SKM-1 (cell line): ENCODE data around the gene CLCN3.
"Not testable (repeated sequence)": the region's sequence is repeated elsewhere in the genome, so short reads cannot be mapped to it uniquely, and the experiment has no call there.

Source experiments
- DNase-seq: peaks from one replicate; lab custom pipeline; 2025; ENCODE audit not compliant: unreplicated experiment; lab: John Stamatoyannopoulos, UW

Gene CLCN3

DNA sequence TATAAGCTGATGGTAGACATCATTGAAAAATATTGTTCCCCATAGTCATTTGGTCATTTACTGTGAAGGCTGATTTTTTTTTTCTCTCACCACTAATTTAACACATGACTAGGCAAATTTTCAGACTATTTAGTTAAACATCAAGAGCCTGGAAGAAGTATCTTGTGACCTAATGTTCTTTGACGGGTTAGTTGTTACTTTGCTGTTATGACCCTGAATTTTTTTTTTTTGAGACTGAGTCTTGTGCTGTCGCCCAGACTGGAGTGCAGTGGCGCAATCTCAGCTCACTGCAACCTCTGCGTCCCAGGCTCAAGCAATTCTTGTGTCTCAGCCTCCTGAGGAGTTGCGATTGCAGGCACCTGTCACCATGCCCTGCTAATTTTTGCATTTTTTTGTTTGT is 70.4 kb downstream of the CLCN3 start:
- DNase-seq, result no peak

DNA sequence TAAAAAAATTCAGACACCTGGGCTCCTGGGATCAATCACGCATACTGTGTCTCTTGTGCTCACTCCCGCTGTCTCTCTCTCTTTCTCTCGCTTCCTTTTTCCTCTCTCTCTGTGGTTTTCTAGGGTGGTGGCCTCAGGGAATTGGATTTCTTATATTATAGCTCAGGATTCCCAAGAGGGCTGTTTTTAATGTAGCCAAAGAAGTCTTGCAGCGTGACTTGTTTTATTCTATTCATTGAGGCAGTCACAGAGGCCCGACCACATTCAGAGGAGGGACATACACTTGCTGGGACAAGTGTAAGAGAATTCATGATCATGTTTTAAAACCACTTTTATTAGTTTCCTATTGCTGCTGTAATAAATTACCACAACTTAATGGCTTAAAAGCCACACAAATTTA is 78.0 kb downstream of the CLCN3 start:
- no peak for DNase-seq

DNA sequence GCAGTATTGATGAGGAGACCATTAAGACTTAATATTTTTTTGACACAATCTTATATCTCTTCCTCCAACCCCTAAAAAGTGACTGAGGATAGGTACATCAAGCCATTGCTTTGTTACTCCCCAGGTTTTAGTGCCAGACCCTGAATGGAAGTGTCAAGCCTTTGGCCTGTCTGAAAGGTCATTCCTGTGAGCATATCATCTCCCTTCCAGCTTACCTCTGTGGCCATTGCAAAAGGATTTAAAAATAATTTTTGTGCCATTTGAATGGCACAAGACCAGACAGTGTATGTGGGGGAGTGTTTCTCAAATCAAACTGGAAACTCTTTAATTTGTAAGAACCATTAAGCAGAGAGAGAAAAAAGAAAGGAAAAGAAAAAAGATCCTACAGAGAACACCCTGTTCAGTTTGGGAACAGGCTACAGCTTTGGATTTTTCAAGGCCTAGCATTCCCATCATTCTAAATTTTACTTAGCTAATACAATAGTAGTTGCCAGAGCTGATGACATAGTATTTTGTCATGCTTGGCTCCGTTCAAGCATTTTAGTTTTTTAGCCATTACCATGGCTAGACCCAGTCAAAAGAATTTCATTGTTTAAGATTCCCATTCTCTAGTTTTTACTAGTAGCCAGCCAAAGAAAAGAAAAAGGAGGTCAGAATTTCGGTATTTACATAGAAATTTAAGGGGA is 87.7 kb downstream of the CLCN3 start:
- DNase-seq, result no peak

- no peak for DNase-seq
Observed at GRCh38 chr4:169715826-169716225, 95.4 kb downstream of the CLCN3 start.

DNA sequence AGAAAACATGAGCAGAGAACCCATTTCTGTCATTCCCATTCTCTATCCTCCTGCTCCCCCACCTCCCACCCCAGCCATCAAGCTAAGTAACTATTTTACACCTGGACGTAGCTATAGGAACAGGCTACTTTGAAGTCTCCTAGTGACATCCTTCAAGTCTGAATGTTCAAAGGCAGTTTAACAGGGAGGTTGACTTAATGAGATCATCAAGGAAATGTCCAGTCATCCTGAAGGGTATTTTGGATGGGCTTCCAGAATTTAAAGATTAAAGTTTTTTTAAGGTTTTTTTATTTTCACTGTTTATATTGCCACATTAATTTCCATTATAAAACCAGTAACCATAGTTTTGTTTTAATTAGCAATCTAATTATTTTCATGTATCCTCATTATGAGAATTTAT is 96.3 kb downstream of the CLCN3 start:
- DNase-seq, result no peak

DNA sequence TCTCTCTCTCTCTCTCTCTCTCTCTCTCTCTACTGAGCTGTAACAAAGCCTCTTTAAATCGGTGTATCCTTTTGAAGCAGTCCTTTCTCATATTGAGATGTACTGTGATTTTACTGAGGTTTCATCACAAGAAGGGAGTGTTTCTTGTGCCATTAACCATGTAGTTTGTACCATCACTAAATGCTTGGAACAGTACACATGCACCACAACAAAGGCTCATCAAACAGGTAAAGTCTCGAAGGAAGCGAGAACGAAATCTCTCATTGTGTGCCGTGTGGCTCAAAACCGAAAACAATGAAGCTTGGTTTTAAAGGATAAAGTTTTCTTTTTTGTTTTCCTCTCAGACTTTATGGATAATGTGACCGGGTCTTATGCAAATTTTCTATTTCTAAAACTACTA is 100.2 kb downstream of the CLCN3 start:
- DNase-seq, result no peak

DNA sequence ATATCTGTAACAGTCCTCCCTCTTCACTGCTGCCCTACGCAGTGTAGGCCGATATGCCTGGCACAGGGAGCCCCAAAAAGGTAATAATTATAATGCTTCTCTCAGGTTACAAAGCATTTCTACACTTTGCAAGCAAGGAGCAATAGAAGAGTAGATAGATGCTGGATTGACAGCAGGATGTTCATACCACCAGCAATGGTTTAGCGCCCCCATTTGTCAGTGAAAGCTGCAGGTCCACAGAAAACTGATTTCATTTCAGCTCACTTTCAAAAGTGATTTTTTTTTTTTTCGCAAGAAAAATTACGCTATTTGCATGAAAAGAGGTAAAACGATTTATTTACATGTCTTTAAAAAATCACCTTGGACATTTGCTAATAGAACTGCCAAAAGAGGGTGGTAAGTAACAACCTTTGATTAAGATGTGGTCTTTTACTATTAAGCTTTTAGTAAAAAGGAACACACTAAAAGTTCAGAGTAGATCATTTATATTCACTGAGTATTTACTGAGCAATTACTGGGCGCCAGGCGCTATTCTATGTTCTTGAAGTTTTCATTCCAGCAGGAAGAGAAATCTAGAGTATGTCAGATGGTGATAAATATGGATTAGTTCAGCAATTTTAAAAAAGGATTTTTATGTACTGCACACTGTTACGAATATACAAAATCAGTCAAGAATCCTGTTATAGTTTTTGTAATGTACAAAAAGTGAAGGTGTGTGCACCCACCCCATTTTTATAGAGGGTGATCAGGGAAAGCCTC is 103.0 kb downstream of the CLCN3 start:
- no peak for DNase-seq

DNA sequence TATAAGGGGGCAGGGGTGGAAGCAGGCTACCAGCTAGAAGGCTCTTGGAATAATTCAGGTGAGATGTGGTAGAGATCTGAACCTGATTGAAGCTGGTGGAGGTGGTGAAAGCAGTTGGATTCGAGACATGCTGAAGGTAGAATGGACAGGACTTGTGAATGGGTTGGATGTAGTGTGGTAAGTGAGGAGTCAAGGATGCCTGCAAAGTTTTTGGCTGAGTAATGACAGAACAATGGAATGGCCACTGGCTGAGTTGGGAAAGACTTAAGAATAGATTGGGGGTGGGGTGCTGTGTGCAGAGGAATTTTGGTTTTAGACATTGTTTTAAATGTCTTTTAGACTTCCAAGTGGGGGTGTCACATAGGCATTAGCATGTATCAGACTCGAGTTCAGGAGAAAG is 103.9 kb downstream of the CLCN3 start:
- DNase-seq, result no peak

DNA sequence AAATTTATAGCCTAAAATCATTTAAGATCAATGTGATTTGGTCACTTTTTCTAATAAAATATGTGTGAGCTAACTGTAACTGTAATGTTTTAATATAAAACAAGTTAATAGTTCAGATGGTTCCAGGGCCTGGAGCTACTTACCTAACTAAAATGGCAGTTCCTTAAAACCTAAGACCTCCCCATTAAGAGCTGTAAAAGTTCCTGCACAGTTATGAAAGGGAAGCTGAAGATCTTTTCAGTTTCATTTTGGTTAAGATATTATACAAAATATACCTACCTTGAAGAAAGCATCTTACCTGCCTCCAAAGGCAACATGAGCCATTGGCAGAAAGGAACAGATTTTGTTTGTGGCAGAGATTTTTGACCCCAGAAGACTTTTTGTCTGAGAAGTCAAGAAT is 107.2 kb downstream of the CLCN3 start:
- DNase-seq, result no peak

DNA sequence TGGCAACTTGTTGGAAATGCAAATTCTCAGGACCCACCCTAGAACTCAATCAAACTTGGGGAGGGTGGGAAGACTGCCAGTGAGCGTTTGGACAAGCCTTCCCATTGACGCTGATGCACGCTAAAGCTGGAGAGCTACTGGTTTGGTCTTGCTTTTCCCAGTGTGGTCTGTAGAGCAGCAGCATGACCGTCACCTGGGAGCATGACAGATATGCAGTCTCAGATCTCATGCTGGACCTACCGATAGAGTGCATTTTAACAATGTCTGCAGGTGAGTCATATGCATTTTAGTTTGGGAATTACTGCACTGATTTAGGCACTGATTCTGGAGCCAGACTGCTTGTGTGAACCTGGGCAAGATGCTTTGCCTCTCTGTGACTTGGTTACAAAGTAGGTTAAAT is 110.2 kb downstream of the CLCN3 start:
- no peak for DNase-seq

GRCh38 chr4:169738604-169739003 is 118.2 kb downstream of the CLCN3 start:
- not testable (repeated sequence) for DNase-seq

DNA sequence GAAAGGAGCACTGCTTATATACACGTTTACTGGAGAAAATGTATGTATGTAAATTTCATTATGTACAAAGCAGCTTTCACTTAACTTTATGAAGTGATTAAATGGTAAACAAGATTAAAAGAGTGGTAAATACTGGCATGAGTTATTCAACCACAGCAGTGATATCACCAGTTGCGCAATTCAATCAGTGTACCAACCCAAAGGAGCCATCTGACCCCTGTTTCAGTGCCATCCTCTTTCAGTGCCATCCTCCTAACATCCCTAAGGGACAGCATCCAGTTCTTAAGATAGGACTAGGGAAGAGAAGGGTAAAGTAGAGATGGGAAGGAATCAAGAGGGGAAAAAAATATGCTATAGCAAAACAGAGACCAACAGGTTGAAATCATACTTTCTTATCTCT is 121.2 kb downstream of the CLCN3 start:
- no peak for DNase-seq

DNA sequence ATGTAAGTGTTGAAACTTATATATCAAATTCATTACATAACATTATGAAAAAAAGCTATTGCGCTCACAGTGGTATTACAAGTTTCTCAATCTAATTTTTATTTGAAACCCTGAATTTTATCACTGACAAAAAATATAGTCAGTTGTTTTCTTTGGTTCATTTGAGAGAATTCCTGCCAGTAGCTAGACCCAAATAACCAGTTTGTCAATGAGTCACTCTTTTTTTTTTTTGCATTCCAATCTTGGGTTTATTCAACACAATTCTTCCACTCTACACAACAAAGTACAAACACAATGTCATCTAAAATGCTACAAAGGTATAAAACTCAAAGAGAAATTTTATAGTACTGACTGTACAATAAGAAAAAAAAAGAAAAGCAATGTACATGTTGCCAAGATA is 124.2 kb downstream of the CLCN3 start:
- no peak for DNase-seq

GRCh38 chr4:169745291-169745690 is 124.9 kb downstream of the CLCN3 start:
- no peak for DNase-seq

DNA sequence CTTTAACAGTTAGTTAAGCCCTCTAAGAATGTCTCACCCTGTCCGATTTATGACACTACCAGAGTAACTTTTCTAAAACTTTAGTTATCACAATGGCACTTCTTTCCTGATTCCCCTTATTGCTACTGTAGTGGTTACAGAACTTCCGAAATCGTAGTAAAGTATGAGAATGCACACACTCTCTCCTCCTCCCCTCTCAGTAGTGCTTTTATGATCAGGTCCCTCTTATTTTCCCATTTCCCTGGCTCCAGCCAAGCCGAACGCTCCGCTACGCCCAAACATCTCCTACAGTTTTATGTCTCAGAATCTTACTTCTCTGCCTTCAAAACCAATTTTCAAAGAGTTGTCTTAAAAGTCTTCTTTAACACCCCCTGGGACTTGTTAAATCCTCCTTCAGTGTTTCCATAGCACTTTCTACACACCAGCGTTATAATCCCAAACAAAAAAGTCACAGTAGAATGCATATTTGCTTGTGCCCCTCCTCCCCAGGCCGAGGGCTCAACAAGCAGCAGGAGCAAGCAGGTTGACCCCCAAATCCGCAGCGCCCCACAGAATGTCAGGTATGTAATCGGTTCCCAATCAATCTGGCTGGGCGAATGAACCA is 136.7 kb downstream of the CLCN3 start:
- no peak for DNase-seq

GRCh38 chr4:169757575-169758184 is 137.3 kb downstream of the CLCN3 start, which contains the start of gene HPF1:
Gene HPF1 (minus strand): TSS chr4:169757944. CDS start chr4:169757877, 67 bp downstream.
- peak; percentile 88 for DNase-seq

DNA sequence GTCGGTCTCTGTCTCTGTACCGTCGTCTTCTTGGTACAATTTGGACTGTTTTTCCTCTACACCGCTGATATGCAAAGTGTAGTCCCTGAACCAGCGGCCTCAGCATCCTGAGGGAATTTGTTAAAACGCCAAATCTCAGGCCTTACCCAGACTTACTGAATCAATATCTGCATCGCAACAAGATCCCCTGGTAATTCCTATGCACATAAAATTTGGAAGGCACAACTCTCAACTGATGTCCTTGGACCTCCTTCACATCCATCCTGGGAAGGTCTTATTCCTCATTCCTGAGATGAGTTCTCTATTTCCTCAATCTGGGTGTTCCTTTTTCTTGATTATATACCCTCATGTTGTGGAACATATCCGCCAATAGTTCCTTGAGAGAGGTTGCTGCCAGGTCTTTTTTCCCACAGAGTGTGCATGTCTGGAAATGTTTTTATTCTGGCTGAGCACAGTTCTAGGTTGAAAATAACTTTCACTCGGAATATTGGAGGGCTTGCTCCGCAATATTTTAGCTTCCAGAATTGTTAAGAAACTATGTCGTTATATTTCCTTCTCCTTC is 138.1 kb downstream of the CLCN3 start:
- no peak for DNase-seq

DNA sequence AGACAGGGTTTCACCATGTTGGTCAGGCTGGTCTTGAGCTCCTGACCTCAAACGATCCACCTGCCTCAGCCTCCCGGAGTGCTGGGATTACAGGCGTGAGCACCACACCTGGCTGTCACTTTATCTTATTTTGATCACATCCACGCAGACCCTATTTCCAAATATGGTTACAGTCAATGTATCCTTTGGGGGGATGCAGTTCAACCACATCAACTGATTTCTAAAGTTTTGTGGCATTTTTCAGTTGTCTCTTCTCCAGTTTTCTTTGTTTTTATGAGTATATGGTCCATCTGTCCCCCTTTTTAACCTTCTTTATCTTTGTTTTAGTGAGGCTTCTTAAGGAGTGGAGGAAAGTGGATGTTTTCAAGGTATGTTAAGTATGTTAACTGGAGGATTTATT is 141.5 kb downstream of the CLCN3 start:
- no peak for DNase-seq

- DNase-seq, result no peak
Observed at GRCh38 chr4:169765835-169766234, 145.5 kb downstream of the CLCN3 start.

DNA sequence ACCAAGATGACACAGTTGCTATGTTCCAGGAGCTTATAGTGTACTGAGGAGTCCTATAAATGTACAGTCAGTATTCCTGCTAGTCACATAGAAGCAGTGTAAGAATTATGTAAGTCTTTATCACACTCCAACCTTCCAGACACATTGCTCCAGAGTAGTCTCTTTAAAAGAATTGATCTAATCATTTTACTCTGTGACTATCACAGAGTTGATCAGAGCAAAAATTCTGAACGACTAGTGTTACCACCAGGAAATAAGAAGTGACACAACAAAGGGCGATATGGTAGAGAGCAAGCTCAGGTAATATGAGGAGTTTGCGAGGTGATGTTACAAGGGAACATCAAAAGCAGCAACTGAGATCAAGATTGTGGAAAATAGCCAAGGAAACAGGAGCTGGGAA is 146.4 kb downstream of the CLCN3 start:
- DNase-seq, result no peak

DNA sequence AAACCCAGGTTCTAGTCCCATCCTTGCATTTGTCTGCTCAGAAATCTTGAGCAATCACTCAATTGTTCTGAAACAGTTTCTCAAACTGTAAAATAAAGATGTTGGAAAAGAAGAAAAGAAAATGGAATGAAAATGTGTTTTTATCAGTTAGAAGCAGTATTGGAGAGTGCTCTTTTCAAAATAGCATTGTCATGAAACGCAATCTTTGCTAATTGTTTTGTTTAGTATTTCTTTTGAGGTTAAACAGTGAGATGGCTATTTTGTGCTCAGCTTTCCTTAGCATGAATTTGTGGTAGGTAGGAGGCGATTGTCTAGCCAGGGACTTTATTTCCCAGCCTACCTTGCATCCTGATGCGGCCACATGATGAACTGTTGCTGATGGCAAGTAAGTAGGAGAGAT is 148.0 kb downstream of the CLCN3 start:
- no peak for DNase-seq

DNA sequence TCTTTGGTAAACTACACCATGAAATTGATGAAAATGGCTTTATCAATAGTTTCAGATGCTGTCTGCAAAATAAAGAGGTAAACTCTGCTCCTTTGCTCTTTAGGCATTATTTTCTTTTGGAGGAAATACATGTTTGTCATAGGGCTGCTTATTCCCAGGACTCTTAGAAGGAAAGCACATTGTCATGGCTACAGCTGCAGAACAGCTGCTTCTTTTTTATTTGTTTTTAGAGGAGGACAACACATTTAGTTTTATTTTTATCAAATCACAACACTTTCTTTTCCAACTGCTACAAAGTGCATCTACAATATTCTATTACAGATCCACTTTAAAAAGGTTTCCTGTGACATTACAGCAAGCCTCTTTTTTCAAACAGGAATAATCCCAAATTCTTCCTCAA is 150.0 kb downstream of the CLCN3 start:
- DNase-seq, result no peak
